Stimulated activated CD4-positive, alpha-beta T cell treated with anti-CD3 and anti-CD28 coated beads, Interleukin-4, amount 100 ng/mL, for 4 hours (primary cell): Measurements from ENCODE around the gene EPHA7.

Experiments used
- DNase-seq, 2 experiments: peaks; one replicate each; pipeline ENCODE4 v3.0.0-alpha.2; 2020

The EPHA7 gene

DNA sequence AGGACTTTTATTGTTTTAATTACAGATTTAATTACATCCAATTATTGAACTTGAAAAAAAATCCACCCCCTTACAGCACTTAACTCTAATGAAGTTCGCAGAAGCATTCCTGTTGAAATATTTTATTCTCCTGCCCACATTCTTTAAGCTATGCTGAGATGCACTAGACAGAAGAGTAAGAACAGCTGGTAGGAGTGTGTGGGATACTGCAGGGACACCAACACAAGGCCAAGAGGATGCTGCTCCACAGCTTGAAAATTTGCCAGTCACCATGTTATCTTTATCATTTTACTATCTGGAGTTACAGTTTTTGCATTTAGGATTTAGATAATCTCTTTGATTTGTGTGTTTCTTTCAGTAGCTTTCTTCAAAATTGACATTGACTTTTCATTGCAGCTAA is 180.7 kb downstream of the EPHA7 start:
- no peak for DNase-seq

DNA sequence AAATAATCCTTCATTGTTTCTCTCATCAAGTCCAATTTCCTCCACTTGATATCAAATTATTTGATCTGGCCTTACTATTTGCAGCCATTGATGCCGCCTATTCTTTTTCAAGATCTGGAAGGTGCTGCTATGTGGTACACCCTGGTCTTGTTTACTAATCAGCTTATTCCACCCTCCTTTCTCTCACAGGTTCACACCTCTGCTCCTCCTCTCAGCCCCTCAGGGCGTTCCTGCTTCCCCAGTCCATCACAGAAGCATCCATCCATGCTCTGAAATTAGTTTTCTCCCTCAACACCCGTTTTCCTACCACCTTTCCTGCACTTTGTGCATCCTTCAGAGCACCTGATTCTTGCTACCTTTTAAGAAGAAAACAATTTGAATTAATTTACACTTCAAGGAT is 183.6 kb downstream of the EPHA7 start:
- DNase-seq = no peak

DNA sequence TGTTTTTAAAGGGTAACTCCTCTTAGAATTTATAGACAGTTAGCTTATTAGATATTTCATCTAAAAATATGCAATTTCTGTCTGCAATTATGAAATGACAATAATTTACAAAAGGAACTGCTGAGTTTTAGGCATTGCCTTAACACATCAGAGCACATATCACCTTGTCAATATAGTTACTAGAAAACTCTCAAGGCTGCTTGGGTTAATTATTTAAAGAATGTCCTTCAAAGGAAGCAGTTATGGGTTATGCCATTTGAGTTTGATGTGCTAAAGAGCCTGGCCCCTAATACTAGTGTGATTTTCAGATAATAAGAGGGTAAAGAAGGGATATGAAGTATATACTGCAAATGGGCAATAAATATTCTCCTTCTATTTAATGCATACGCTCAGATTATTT is 192.5 kb downstream of the EPHA7 start:
- no peak for DNase-seq

DNA sequence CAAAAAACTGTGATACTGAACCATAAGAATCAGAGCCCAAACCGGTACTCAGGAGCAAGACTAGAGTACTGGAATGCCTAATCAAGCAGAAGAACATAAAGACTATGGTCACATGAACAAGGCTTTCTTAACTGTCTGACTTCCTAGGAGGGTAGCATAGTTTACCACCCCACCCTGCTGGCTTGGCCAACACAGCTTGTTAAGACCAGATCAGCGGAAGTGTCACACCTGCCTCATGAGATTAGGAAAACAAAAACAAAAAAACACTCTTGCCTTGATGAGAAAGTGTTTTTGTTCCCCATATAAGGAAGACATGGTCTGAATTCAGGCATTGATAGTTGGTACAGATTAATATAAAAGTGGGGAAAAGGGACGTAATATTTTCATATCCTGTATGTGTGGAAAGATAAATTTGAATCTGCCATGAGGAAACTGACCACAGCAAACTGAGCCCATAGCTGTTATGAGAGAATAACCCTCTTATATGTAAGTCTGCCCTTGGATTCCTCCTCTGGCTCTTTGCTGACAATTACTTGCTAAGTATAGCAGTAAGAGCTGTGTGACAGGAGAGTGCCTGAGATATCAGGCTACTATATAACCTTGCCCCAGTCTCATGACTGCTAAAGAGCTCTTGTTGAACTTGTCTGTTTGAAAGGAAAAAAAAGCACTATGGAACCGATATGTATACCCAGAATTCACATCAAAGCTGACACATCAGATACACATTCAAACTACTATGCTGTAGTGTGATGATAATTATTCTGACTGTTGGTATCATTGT is 197.1 kb downstream of the EPHA7 start:
- DNase-seq = no peak

DNA sequence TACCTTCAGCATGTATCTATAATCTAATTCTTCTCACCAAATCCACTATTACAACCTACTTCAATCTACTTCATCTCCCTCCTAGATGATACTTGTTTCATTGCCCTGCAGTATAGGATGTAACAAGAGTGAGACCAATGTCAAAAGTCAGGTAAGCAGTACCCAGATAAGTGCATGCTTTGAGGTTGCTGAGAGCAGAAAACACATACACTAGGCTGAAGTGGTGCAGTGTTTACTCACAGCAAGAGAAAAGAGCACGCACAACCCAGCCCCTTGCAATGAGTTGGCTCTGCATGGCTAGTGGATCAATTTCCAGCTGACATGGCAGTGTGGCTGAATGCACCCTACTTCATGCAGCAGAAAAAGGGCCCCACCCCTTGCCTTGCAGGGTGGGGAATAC is 199.9 kb downstream of the EPHA7 start:
- DNase-seq = no peak

DNA sequence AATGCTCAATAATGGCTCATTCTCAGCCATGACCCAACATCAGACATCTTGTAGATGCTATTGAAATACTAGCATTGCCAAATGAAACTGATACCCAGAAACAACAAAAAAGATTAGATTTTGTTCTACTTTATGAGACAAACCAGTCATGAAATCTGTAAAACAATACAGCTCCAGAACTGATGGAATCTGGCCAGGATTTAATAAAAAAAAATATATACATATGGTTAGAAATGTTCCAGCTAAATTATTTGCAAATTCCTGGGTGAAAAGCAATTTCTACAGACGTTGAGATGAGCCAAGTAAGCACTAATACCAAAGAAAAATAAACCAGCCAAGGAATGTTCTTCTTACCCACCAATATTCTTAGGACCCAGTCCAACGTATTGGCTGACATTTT is 201.3 kb downstream of the EPHA7 start:
- DNase-seq = no peak

DNA sequence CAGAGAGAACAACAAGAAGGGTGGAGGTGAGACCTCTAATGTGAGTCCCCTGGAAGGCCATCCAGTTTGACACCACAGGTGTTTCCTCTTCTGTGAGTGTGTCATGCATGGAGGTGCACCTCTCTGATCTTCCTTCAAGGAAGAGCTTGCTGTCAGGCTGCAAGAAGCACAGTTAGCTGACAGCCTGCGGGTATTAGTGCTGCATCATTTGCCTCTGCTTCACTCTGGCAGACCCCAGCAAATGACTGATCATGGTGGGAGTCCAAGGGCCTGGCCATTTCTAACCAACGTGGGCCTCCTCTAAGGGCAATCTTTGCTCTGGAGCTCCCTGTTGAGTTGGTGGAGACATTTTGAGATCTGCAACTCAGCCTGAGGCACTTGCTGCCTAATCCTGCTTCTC is 206.3 kb downstream of the EPHA7 start:
- DNase-seq = no peak

DNA sequence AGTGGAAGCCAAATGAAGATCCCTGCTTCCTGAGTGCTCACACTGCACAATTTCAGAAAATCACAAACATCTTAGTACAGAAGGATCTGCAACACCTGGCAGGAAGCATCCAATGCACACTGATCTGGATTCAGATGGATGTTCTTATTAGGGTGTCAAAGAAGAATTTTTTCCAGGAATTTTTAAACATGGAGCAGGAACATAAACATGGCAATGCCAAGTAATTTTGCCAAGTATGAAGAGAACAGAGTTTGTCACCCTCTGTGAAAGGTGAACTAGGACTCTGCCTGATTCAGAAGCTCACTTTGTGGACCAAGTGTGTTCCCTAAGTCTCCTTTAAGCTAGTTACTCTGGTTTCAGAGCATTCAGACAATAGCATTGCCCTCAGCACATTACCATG is 208.5 kb downstream of the EPHA7 start:
- no peak for DNase-seq

DNA sequence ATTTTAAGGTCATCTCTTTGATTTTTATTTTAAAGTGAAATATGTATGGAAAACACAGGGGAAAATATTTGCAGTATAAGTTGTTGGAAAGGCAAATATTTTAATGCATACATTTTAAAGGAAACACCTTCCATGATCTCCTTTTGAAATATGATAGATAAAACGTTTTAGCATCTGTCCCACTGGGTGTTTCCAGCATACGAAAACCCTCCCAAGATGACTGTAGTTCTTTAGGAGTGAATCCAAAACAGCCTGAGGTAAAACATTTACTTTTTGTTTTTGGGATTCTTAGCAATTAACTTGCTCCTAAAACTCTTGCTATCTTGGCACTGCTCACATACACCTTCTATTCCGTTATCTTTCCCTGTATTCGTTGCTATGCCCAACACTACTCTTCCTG is 210.0 kb downstream of the EPHA7 start:
- DNase-seq = no peak

DNA sequence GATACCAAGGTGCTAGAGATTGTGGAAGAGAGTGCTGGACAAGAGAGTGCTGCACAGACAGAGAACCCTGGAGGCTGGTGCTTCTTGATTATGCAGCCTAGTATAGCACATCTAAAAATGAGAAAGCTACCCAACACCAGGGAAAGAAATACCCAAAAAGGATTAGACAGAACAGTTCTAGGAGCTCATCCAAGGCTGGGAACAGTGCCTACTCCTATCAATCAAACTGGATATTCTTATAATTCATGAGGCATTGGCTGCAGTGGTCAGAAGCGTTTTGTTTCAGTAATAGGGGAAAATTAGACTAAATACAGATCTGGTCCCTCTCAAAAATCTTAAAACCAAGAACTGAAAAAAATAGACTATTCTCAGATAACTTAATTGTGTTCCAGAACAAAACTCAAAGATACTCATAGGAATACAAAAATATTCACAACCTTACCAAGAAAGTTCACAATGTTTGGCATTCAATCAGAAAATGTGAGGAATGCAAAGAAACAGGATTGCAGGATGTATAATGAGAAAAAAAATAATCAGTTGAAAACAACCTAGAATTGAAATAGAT is 222.9 kb downstream of the EPHA7 start:
- no peak for DNase-seq

DNA sequence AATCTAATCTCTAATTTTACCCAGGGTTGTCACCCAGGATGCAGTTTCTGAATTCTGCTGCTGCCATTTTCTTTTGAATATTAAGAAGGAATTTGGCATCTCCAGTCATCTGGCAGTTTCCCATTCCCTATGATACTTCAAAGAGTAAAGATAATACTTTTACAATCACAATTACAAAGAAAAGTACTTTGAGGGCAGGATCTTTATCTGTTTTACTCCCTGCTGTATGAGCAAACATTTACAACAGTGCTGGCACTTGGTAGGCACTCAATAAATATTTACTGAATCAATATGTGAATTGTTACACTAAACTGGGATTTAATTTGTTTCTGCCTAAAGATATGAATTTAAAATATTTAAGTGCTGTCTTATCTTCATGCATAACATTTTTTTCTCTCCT is 224.9 kb downstream of the EPHA7 start:
- DNase-seq = no peak

DNA sequence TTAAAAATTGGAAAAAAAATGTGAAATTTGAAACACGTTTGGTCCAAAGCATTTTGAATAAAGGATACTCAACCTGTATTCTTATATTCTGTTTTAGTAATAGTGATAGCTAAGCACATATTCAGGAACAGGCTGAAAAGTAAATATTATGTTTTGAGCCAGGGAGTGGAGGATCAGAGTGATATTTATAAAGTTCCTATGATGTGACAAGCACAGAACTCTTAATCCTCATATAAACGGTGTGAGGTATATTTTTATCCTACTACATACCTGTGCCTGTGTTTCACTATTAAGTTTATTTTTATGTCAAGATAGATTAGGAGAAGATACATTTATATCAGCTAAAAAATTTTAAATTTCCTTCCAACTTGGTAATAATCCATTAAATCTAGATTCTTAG is 225.5 kb downstream of the EPHA7 start:
- no peak for DNase-seq
